Activated T-helper 2 cell treated with anti-CD3 and anti-CD28 coated beads, Interferon-gamma antibody, Interleukin-2, Interleukin-4, amounts not matched to agents 10 μg/mL and 5 μg/mL and 100 μg/mL, durations not matched to agents 14 hours and 24 hours and 36 hours (primary cell): ENCODE results near the gene HSPA13. TPM values are rescaled to one million over a fixed set of nuclear protein-coding genes. Genes with fewer than 3 reads are reported as not detected.
"Not testable (repeated sequence)": the region's sequence is repeated elsewhere in the genome, so short reads cannot be mapped to it uniquely, and the experiment has no call there.

ENCODE experiments used
- DNase-seq: peaks from one replicate; pipeline ENCODE4 v3.0.0; 2021; ENCODE audit warnings: low spot score
- H3K27ac Mint-ChIP-seq: one replicate; pipeline ENCODE4 v1.8.0; 2021; ENCODE audit warnings: mixed read lengths
- H3K27me3 Mint-ChIP-seq: one replicate; pipeline ENCODE4 v1.8.0; 2021; ENCODE audit warnings: low read depth, mixed read lengths
- H3K36me3 Mint-ChIP-seq: one replicate; pipeline ENCODE4 v1.8.0; 2021; ENCODE audit warnings: low read depth, mixed read lengths
- H3K4me1 Mint-ChIP-seq: one replicate; pipeline ENCODE4 v1.8.0; 2021; ENCODE audit warnings: low read depth, mixed read lengths
- H3K4me3 Mint-ChIP-seq: one replicate; pipeline ENCODE4 v1.8.0; 2021; ENCODE audit warnings: low read depth, mild to moderate bottlenecking, moderate library complexity, mixed read lengths
- H3K9me3 Mint-ChIP-seq: one replicate; pipeline ENCODE4 v1.8.0; 2021; ENCODE audit warnings: mixed read lengths
- intact Hi-C: fragments of 100-400 bp; cut with micrococcal nuclease; formaldehyde crosslinking; loops from one replicate; pipeline ENCODE4 v1.15.1; 2023
- total RNA-seq: library from RNA; stranded (reverse); gene quantifications from 2 replicates; pipeline ENCODE4 v1.2.3, GENCODE V29; 2022

Gene HSPA13
- total RNA-seq, 1 donor from 2014 or later: 40.6 TPM

DNA sequence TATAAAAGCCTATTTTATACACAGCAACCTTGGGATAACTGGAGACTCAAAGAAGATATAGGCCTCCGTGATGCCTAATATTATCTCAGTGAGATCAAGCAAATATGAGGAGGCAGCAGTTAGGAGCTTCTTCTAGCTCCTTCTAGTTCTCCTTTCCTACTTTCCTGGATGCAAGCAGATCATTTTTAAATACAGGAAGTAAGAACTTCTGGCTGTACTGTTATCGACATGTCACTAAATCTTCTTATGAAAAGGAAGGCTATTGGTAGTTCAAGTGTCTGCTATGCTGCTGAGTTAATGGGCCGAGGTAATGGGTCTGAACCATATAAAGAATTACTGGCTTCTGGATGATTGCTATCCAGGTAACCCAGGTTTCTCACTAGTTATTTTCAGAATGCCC lies 15.9 kb downstream of the HSPA13 start:
- Mint-ChIP-seq H3K27me3 (peaks cover 5% of the 10 kb centered on the region), H3K4me1 (no peaks in the 10 kb centered on the region), H3K4me3 (no peak overlapping the region), H3K9me3 (no peaks in the 10 kb centered on the region), H3K27ac (no peak overlapping the region), H3K36me3 (peaks cover 4% of the 10 kb centered on the region)
- no peak for DNase-seq
- intact Hi-C loops: no loop called here

DNA sequence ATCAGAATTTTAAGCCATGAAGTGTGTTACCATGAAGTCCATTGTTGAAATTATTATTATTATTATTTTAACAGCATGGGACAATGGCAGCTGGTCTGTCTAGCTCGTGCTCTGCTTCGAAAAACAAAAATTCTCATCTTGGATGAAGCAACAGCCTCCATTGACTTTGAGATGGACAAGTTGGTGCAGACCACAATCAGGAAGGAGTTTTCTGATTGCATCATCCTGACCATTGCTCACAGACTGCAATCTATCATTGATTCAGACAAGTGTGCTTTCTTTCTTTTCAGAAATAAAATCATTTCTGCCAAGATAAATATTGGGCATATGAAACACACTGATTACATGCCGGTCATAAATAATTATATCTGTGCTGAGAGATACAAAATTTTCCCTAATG lies 21.0 kb downstream of the HSPA13 start:
- Mint-ChIP-seq H3K27me3 (peaks cover 14% of the 10 kb centered on the region), H3K9me3 (no peaks in the 10 kb centered on the region), H3K36me3 (no peaks in the 10 kb centered on the region), H3K4me1 (no peaks in the 10 kb centered on the region), H3K27ac (no peak overlapping the region), H3K4me3 (no peak overlapping the region)
- DNase-seq: no peak
- intact Hi-C loops: no loop called here

GRCh38 chr21:14358775-14359174 lies 24.2 kb downstream of the HSPA13 start:
- H3K27me3 Mint-ChIP-seq: peaks cover 22% of the 10 kb centered on the region
- no peaks in the 10 kb centered on the region for H3K9me3 Mint-ChIP-seq
- H3K4me1 Mint-ChIP-seq: no peaks in the 10 kb centered on the region
- no peaks in the 10 kb centered on the region for H3K36me3 Mint-ChIP-seq
- H3K27ac Mint-ChIP-seq: no peak overlapping the region
- H3K4me3 Mint-ChIP-seq: no peak overlapping the region
- DNase-seq: no peak
- intact Hi-C loops: no loop called here

DNA sequence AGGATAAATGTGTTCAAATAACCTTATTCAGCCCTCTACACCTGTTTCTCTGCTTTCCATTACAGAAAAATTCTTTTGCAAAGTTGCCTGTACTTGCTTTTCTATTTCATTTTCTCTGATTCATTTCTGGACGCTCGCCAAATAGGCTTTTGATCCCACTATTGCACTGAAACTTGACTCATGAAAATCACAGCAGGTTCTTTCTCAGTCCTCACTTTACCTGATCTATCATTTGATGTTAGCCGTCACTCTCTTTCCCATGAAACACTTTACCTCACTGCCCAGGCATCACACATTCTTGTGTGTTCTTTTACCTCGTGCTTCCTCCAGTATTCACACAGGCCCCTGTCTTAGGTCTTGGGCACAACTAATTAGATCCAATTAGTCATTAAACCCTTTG lies 26.2 kb downstream of the HSPA13 start:
- intact Hi-C loops: no loop called here
- Mint-ChIP-seq H3K27ac (no peak overlapping the region), H3K27me3 (peaks cover 19% of the 10 kb centered on the region), H3K4me1 (no peaks in the 10 kb centered on the region), H3K4me3 (no peak overlapping the region), H3K36me3 (no peaks in the 10 kb centered on the region), H3K9me3 (no peaks in the 10 kb centered on the region)
- no peak for DNase-seq

DNA sequence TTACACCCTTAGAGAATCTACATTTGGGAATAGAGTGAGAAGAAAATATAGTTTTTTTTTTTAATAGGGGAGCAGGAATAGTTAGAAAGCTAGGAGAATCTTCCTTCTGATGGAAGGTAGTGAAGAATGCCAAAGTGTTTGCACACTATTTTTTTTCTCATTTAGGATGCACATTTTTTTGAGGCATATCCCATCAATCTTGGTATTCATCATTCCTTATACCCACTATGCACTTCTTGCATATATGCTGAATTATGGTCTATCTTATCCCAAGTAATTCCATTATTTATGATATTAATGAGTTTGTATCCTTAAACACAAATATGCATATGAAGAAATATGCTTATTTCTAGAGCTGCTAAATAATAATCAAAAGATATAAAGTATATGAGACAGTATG lies 28.4 kb downstream of the HSPA13 start:
- DNase-seq: no peak
- Mint-ChIP-seq H3K36me3 (no peaks in the 10 kb centered on the region), H3K27me3 (peaks cover 18% of the 10 kb centered on the region), H3K4me1 (no peaks in the 10 kb centered on the region), H3K27ac (no peak overlapping the region), H3K4me3 (no peak overlapping the region), H3K9me3 (no peaks in the 10 kb centered on the region)
- intact Hi-C loops: no loop called here

GRCh38 chr21:14353726-14354125 lies 29.2 kb downstream of the HSPA13 start:
- Mint-ChIP-seq H3K36me3 (no peaks in the 10 kb centered on the region), H3K27ac (no peak overlapping the region), H3K9me3 (no peaks in the 10 kb centered on the region), H3K4me1 (no peaks in the 10 kb centered on the region), H3K27me3 (peaks cover 15% of the 10 kb centered on the region), H3K4me3 (no peak overlapping the region)
- no peak for DNase-seq
- intact Hi-C loops: no loop called here

GRCh38 chr21:14353231-14353630 lies 29.7 kb downstream of the HSPA13 start:
- DNase-seq: no peak

DNA sequence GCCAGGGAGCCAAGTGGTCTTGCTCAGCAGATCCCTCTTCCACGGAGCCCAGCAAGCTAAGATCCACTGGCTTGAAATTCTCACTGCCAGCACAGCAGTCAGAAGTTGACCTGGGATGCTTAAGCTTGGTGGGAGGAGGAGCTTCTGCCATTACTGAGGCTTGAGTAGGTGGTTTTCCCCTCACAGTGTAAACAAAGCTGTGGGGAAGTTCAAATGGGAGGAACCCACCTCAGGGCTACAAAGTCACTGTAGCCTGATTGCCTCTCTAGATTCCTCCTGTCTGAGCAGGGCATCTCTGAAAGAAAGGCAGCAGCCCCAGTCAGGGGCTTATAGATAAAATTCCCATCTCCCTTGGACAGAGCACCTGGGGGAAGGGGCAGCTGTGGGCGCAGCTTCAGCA lies 55.6 kb downstream of the HSPA13 start:
- H3K36me3 Mint-ChIP-seq: not testable (repeated sequence)

More at GRCh38 chr21:14353231-14353630, 29.7 kb downstream of the HSPA13 start:
- H3K27ac Mint-ChIP-seq: no peak overlapping the region
- H3K9me3 Mint-ChIP-seq: no peaks in the 10 kb centered on the region
- H3K4me3 Mint-ChIP-seq: no peak overlapping the region
- no peaks in the 10 kb centered on the region for H3K36me3 Mint-ChIP-seq
- intact Hi-C loops: no loop called here
- no peaks in the 10 kb centered on the region for H3K4me1 Mint-ChIP-seq
- peaks cover 14% of the 10 kb centered on the region for H3K27me3 Mint-ChIP-seq

DNA sequence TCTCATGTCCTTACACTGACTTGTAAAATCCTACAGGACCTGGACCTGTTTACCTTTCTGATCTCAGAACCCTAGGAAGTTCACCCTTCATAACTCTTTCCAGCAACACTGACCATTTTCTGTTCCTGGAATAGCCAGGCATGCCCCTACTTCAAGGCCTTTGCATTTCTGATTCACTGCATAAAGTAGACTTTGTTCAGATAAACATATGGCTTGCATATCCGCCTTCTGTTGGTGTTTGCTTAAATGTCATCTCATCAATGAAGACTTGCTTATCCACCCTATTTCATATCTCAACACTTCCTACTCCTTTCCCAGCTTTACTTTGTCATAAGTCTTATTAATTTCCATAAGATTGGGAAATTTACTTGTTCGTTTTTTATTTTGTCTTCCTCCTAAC lies 57.4 kb downstream of the HSPA13 start:
- intact Hi-C loops: no loop called here
- Mint-ChIP-seq H3K27me3 (peaks cover 4% of the 10 kb centered on the region), H3K27ac (no peak overlapping the region), H3K4me1 (no peaks in the 10 kb centered on the region), H3K4me3 (no peak overlapping the region), H3K9me3 (no peaks in the 10 kb centered on the region), H3K36me3 (no peaks in the 10 kb centered on the region)
- DNase-seq: no peak

More for the DNA sequence above, 55.6 kb downstream of the HSPA13 start:
- DNase-seq, H3K9me3 Mint-ChIP-seq, H3K27ac Mint-ChIP-seq, H3K27me3 Mint-ChIP-seq, H3K4me1 Mint-ChIP-seq, intact Hi-C loops, H3K4me3 Mint-ChIP-seq: not testable (repeated sequence)

Other genes with a start within 250 kb of the HSPA13 start
- gene LIPI, start 172.2 kb downstream of the HSPA13 start, total RNA-seq: not detected in 2 replicates
- gene RBM11, start 167.0 kb downstream of the HSPA13 start, total RNA-seq: 0.21 and 0.50 TPM in 2 replicates
- 73.0 and 79.0 TPM in 2 replicates for gene SAMSN1, start 163.2 kb upstream of the HSPA13 start, total RNA-seq